HG03575 (cell line): ENCODE results near the gene OTX2.

Source experiments
- ATAC-seq: cut with Tn5 transposase; IDR thresholded peaks from one replicate; pipeline ENCODE4 v1.9.1; 2021; ENCODE audit not compliant: unreplicated experiment, insufficient number of reproducible peaks, low FRiP score; ENCODE audit errors: extremely low read depth

OTX2 gene

DNA sequence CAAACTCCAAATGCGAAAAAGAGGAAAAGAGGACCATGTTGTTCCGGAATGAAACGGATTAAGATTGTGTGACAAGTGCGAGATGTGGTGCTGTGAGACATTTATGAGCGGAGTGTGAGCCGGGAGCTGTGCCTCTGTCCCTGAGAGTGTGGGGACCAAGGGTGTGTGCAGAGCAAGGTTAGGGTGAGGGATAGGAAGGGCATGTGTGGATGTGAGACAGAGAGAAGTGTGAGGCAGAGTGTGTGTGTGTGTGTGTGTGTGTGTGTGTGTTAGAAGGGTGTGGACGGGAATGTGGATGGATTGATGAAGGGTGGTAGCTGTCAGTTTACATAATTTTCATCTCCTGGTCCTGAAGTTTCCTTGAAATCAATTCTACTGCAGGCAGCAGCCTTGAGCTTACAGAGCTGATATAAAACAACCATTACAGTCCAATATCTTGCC, 4.3 kb upstream of the OTX2 start:
- ATAC-seq = no peak

- no peak for ATAC-seq
These were observed 2.9 kb upstream of the OTX2 start for GRCh38 chr14:56813143-56813551.

- no peak for ATAC-seq
These were observed 2.3 kb upstream of the OTX2 start for GRCh38 chr14:56812364-56813141.

- ATAC-seq = no peak
These were observed 1.5 kb upstream of the OTX2 start for GRCh38 chr14:56811593-56812363.

DNA sequence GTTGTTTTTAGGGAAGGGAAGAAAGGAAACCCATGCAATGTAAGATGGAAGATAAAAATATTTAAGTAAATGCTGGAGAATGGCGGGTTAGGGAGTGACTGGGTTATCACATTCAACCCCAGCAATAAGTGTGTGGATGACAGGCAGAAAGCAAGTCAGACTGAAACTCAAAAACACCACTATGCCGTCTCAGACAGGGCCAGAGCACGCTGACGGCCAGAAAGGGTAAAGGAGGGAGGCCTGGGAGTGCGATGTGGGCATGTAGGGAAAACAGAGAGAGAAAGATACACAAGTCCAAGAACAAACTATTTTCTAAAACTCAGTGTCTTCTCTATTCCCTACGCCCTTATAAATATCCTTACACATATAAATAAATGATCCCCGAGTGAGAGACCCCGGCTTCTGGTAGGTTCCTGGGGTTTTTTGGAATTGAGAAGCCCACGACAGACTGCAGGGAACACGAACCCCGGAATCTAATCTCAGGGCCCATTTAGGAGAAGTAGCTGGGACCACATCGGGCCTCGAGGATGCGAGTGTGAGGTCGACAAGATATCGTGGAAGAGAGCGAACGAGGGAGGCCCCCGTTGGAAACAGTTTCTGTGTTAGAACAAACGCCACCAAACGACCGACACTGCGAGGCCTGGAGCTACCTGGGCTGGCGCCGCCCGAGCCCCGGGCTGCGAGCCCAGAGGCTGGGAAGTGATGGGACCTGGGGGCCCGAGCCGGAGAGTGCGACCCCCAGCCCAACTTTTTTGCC, 735 bp upstream of the OTX2 start:
- ATAC-seq = no peak

DNA sequence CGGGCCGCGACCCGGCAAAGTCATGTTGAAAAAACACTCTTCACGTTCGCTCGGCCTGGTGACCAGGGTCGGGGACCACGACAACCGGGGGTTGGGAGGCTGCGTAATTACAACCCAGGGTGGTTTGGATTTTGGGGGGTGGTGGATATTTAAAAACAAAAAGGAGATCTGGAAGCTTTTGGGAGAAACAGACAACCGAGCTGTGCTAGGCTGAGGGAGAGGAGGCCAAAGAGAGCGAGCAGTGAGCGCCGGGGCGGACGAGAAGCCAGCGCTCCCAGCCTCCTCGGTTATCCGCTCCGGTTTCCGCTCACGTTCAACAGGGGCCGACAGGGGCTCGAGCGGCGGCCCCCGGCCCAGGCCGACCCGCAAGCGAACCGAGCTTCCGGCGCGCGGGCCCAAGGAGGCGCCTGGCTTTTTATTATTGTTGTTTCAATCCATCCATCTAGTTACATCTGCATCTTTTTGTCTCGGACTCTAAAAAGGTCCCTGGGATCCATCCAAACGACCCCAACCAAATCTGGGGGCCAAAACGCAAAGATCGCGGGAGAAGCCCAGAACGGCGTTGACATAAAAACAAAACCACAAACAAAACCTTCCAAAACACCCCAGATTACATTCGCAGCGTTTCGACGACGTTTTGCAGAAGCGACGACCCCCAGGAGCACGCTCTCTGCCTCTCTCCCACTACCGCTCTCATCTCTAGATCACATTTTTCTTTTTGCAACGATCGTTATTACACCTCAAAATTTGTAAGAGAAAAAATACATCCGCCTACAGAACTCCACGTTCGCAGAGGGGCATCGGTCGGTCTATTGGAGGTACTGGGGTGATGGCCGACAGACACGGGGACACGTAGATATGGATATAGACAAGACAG, 771 bp downstream of the OTX2 start:
- ATAC-seq = no peak

DNA sequence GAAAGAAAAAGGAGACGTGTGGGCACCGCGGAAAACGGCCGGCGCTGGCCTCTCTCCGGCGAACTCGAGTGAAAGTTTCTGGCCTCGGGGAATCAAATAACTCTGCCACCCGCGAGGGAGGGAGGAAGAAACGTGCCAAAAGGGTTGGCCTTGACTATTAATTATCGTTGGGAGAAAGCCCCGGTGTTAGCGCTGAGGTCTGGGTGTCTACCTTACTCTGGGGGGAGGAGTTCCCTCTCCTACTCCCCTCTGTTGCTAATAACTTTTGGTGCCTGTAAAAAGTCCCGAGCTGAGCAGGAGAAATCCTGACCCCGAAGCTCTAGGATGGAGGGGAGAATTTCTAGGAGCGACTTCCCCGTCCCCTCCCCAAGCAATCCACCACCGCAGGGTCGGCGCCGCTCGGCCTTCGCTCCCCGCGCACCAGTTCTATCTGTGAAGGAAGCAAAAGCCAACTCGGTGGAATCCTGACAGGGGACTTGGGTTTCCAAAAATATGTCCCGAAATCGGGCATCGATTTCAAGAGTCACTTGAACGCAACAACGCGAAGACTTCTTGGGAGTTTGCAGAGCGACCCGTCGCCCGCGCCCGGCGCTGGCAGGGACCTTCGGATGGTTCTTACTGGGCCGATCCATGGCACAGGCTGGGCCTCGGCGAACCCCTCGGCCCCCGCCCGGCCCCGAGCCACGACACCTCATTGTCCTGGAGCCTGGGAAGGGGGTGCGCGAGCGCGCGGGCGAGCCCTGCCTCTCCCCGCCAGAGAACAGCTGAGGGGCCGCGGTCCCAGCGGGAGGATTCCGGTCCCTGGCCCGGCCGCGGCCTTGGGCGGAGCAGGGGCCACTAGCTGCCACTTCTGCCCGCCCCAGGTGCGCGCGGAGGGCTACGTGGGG, 1.7 kb downstream of the OTX2 start:
- ATAC-seq = no peak

DNA sequence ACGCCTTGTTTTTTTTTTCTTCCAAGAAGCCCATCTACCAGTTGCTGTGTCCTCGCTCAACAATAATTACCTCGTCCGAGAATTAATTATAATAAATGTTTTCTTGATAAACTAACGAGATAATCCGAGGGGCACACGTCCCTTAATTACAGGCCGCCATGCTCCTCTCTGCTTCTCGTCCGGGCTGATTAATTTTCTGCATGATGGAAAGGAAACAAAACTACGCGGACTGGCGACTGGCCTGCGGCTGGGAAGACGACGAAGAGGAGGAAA, 2.2 kb downstream of the OTX2 start:
- no peak for ATAC-seq

DNA sequence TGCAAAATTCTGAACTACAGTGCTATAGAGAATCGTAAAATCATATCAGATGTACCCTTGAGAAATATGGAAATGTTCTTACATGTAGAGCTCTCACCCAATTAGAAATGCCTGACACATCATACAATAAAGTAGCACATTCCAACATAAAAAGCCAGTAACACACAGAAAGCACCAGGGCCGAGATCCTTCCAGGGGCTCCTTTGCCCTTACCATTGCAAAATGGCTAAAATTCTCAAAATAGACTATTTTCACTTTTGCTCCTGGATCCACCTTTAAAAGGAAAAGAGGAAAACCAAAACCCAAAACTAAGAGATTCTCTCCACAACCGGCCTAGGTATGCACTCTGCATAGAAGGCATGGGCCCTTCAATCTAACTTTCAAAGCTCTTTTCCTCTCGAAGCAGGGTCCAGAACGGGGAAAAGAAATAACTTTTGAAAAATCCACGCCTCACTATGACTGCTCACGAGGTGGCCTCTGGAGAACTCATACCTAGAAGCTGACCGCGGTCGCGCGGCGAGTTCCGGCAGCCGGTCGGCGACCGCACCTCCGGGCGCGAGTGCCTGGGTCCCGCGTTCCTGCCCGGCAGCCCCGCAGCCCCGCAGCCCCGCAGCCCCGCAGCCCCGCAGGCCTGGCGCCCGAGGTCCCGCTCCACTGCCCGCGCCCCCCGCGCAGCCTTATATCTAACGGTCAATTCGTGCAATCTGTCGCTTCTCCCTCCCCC, 2.7 kb downstream of the OTX2 start:
- ATAC-seq = no peak

GRCh38 chr14:56806760-56807159, 3.5 kb downstream of the OTX2 start:
- ATAC-seq = no peak

GRCh38 chr14:56805992-56806727, 4.1 kb downstream of the OTX2 start:
- ATAC-seq = no peak

GRCh38 chr14:56805201-56805991, 4.9 kb downstream of the OTX2 start:
- no peak for ATAC-seq

DNA sequence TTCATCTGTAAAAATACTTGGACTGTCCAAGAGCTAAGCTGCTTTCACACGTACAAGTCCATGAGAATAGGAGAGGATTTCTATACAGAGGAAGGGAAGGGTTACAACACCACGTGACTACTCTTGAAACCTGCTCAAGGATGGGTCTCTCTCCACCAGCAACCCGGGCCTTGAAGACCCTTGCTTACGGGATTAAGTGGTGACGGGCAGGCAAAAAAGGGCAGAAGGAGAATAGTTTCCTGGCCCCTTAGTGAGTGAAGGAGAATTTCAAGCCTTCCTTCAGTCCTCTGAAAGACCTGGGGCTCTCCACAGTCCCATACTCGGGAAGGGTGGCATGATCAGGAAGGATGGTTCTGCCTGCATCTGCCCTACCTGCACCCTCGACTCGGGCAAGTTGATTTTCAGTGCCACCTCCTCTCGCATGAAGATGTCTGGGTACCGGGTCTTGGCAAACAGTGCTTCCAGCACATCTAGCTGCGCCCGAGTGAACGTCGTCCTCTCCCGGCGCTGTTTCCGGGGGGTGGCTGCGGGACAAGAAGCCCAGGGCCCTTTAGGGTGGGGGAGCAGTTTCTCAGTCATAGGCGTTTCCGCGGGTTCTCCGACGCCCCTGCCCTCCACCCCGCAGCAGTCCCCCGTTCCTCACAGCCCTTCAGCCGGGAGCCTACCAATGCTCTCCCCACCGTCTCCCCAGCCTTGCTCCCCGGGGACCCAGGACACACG, 6.3 kb downstream of the OTX2 start:
- ATAC-seq = no peak

- no peak for ATAC-seq
These were observed 8.4 kb downstream of the OTX2 start for GRCh38 chr14:56801920-56802319.

- ATAC-seq = no peak
These were observed 11.0 kb downstream of the OTX2 start for GRCh38 chr14:56799343-56799645.
